GM18867 (cell line): ENCODE data around the gene PALLD.
A peak's percentile ranks its signal among the peaks of the same experiment; 100 is the strongest.
"Not testable (repeated sequence)": the region's sequence is repeated elsewhere in the genome, so short reads cannot be mapped to it uniquely, and the experiment has no call there.

ENCODE experiments used
- ATAC-seq: cut with Tn5 transposase; IDR thresholded peaks from one replicate; pipeline ENCODE4 v1.9.1; 2021; ENCODE audit warnings: mild to moderate bottlenecking, moderate library complexity; ENCODE audit not compliant: unreplicated experiment

Gene PALLD

GRCh38 chr4:168496834-168497233 is at the start of gene PALLD:
Gene PALLD (plus strand): TSS chr4:168497052.
- ATAC-seq, result no peak

- ATAC-seq, result not testable (repeated sequence)
These were observed 47.8 kb upstream of the PALLD start for GRCh38 chr4:168449063-168449462.

- no peak for ATAC-seq
These were observed 47.0 kb upstream of the PALLD start for GRCh38 chr4:168449719-168450452.

GRCh38 chr4:168451331-168451730 is 45.5 kb upstream of the PALLD start:
- peak; percentile 30 for ATAC-seq

GRCh38 chr4:168451744-168452390 is 45.0 kb upstream of the PALLD start:
- peak; percentile 44 for ATAC-seq

- ATAC-seq, result no peak
These were observed 43.7 kb upstream of the PALLD start for GRCh38 chr4:168453146-168453545.

- not testable (repeated sequence) for ATAC-seq
These were observed 38.6 kb upstream of the PALLD start for GRCh38 chr4:168458256-168458655.

- no peak for ATAC-seq
These were observed 35.0 kb upstream of the PALLD start for GRCh38 chr4:168461821-168462220.

- no peak for ATAC-seq
These were observed 23.9 kb upstream of the PALLD start for GRCh38 chr4:168472920-168473319.

GRCh38 chr4:168474660-168475320 is 22.1 kb upstream of the PALLD start:
- ATAC-seq, result no peak

- no peak for ATAC-seq
These were observed 21.1 kb upstream of the PALLD start for GRCh38 chr4:168475745-168476144.

- ATAC-seq, result no peak
These were observed 18.0 kb upstream of the PALLD start for GRCh38 chr4:168478868-168479267.

- ATAC-seq, result peak; percentile 41
These were observed 15.8 kb upstream of the PALLD start for GRCh38 chr4:168480931-168481611.

- ATAC-seq, result no peak
These were observed 13.0 kb upstream of the PALLD start for GRCh38 chr4:168483811-168484210.

GRCh38 chr4:168484626-168485025 is 12.2 kb upstream of the PALLD start:
- ATAC-seq, result no peak

- no peak for ATAC-seq
These were observed 11.5 kb upstream of the PALLD start for GRCh38 chr4:168485156-168485910.

- ATAC-seq, result no peak
These were observed 10.0 kb upstream of the PALLD start for GRCh38 chr4:168486912-168487281.

GRCh38 chr4:168487282-168488035 is 9.4 kb upstream of the PALLD start:
- ATAC-seq, result no peak

- ATAC-seq, result no peak
These were observed 8.0 kb upstream of the PALLD start for GRCh38 chr4:168488869-168489274.

- ATAC-seq, result no peak
These were observed 7.2 kb upstream of the PALLD start for GRCh38 chr4:168489616-168490015.
